Heart right ventricle (tissue), 16 donors: ENCODE measurements around the gene RIN3. TPM values are rescaled to one million over a fixed set of nuclear protein-coding genes. Genes with fewer than 3 reads are reported as not detected.

Experiments used
- ATAC-seq, 8 donors: fragments of 200-7000 bp; cut with Tn5 transposase; one replicate each; pipeline ENCODE4 v1.9.1; 2020; ENCODE audit warnings: mild to moderate bottlenecking in 8 of 8, moderate library complexity in 8 of 8, moderate number of reproducible peaks in 1 of 8
- DNase-seq, 2 donors: peaks; one replicate each; pipeline ENCODE4 v3.0.0-alpha.2; 2020
- H3K27ac ChIP-seq, 10 donors: fragments of 200-600 bp; sonication (generic) in 2 of 10; one replicate each; pipeline versions ENCODE4 v1.5.0 to v1.8.0; 2020 to 2022; ENCODE audit warnings: mild to moderate bottlenecking in 3 of 10
- H3K27me3 ChIP-seq, 7 donors: fragments of 200-600 bp; one replicate each; pipeline ENCODE4 v1.8.0; 2021 to 2022; ENCODE audit warnings: mild to moderate bottlenecking in 2 of 7
- H3K36me3 ChIP-seq, 9 donors: fragments of 200-600 bp; sonication (generic) in 1 of 9; one replicate each; pipeline versions ENCODE4 v1.5.0 to v1.8.0; 2020 to 2022; ENCODE audit warnings: mild to moderate bottlenecking in 2 of 9
- H3K4me1 ChIP-seq, 9 donors: fragments of 200-600 bp; sonication (generic) in 1 of 9; one replicate each; pipeline versions ENCODE4 v1.5.0 to v1.8.0; 2020 to 2022; ENCODE audit warnings: mild to moderate bottlenecking in 4 of 9
- H3K4me3 ChIP-seq, 10 donors: fragments of 200-600 bp; sonication (generic) in 2 of 10; one replicate each; pipeline versions ENCODE4 v1.5.0 to v1.8.0; 2020 to 2022; ENCODE audit warnings: mild to moderate bottlenecking in 7 of 10, moderate library complexity in 2 of 10
- H3K9me3 ChIP-seq, 11 donors: fragments of 200-600 bp in 10 of 11; sonication (generic) in 2 of 11; one replicate each; pipeline versions ENCODE4 v1.5.0 to v1.8.0; 2013 to 2022; ENCODE audit warnings: mild to moderate bottlenecking in 2 of 11, control low read depth in 1 of 11, moderate library complexity in 1 of 11
- WGBS, 2 donors: extraction: QIAGEN DNeasy Blood & Tissue Kit; methylation state at CpG; one replicate each; pipeline ENCODE4 v1.1.7; 2013; ENCODE audit warnings: inconsistent platforms in 1 of 2; 5-methylcytosine and 5-hydroxymethylcytosine counted together
- intact Hi-C, 10 donors: fragments of 100-400 bp; cut with DNase I; formaldehyde crosslinking; loops; one replicate each; pipeline versions ENCODE4 v1.11.1 to v1.14.2; 2022
- polyA plus RNA-seq, 2 donors: library from polyadenylated mRNA; stranded (reverse); fragments of 200-250 nt; gene quantifications; one replicate each; pipeline ENCODE4 v1.2.3, GENCODE V29; 2013
- total RNA-seq, 10 donors: library from RNA; stranded (reverse); fragmentation: NEBNext Ultra II Directional in 3 of 10; extraction: Animal tissue kit (Norgen Biotek cat#: 25700) in 3 of 10; gene quantifications; one replicate each; pipeline versions ENCODE4 v1.2.1 to v1.2.4, GENCODE V29; 2021 to 2023
- TF ChIP-seq, protein P1 (sequence below), 9 donors: fragments of 200-600 bp; sonication (generic) in 2 of 9; IDR thresholded peaks; one replicate each; pipeline versions ENCODE4 v1.5.0 to v1.8.0; 2021 to 2022; ENCODE audit warnings: antibody characterized with exemption in 9 of 9, mild to moderate bottlenecking in 5 of 9, moderate library complexity in 1 of 9
- donor health status: Arrhythmogenic right ventricular cardiomyopathy.
- donor health status: ischemic (EF 13 %, LVEDD 7.1; RV severe dilation, severe dysfunction).
- donor health status: healthy with polysubstance abuse.
- donor health status: DM: no; HTN: yes; CAD: no.
- donor health status: DM: no; HTN: no; CAD: no.
- donor health status: ischemic (EF 25% LVEDD 6.9; RV normal size, moderate dysfunction).
- donor health status: ischemic (EF 25% LVEDD 5.7; RV mildly dilated, moderate dysfunction).
- donor health status: healthy.
- donor health status: DM: yes; HTN: yes; CAD: no.
- donor health status: Ischemic cardiomyopathy.
- donor health status: ischemic (EF 35%, LVEDD 5.7; RV mildly dilated, moderate dysfunction).
- donor health status: nonischemic (EF 11% LVEDD 7.7; RV severe dilation, severe dysfunction).
- donor health status: DM: yes; HTN: yes; CAD: no.
- donor health status: PGD.
- donor health status: ischemic (EF 29% LVEDD 5.4; RV normal size, mild dysfunction).
- donor health status: nonischemic (EF 23%, LVEDD 6.1; RV moderate dilation, normal function).

RIN3 gene
- total and polyA plus RNA-seq, 12 donors, result 7.2 to 24.0 (median 12.2) TPM

GRCh38 chr14:92631098-92631497 lies 117.5 kb downstream of the RIN3 start:
- no peak overlapping the region for H3K27ac ChIP-seq
- H3K36me3 ChIP-seq, result peaks cover 0 to 24% (median 0%) of the 10 kb centered on the region in 9 donors
- ATAC-seq (no peak), DNase-seq (no peak)
- 77 to 84% methylated on average over 4 of the region's 4 CpGs for WGBS, 2 donors
- peaks cover 0 to 17% (median 0%) of the 10 kb centered on the region in 9 donors for H3K4me1 ChIP-seq
- peaks cover 0 to 26% (median 19%) of the 10 kb centered on the region in 11 donors for H3K9me3 ChIP-seq
- no peak overlapping the region for H3K4me3 ChIP-seq
- intact Hi-C loops, result loop anchor here in 1 of 10 donors (2.0 kb wide), 1 partner anchor 42 kb away; no protein-coding TSS in a partner anchor
- no peaks in the 10 kb centered on the region for H3K27me3 ChIP-seq
- TF ChIP-seq, protein P1, sequence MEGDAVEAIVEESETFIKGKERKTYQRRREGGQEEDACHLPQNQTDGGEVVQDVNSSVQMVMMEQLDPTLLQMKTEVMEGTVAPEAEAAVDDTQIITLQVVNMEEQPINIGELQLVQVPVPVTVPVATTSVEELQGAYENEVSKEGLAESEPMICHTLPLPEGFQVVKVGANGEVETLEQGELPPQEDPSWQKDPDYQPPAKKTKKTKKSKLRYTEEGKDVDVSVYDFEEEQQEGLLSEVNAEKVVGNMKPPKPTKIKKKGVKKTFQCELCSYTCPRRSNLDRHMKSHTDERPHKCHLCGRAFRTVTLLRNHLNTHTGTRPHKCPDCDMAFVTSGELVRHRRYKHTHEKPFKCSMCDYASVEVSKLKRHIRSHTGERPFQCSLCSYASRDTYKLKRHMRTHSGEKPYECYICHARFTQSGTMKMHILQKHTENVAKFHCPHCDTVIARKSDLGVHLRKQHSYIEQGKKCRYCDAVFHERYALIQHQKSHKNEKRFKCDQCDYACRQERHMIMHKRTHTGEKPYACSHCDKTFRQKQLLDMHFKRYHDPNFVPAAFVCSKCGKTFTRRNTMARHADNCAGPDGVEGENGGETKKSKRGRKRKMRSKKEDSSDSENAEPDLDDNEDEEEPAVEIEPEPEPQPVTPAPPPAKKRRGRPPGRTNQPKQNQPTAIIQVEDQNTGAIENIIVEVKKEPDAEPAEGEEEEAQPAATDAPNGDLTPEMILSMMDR (IDR thresholded peaks at IDR 0.05), result no peak

DNA sequence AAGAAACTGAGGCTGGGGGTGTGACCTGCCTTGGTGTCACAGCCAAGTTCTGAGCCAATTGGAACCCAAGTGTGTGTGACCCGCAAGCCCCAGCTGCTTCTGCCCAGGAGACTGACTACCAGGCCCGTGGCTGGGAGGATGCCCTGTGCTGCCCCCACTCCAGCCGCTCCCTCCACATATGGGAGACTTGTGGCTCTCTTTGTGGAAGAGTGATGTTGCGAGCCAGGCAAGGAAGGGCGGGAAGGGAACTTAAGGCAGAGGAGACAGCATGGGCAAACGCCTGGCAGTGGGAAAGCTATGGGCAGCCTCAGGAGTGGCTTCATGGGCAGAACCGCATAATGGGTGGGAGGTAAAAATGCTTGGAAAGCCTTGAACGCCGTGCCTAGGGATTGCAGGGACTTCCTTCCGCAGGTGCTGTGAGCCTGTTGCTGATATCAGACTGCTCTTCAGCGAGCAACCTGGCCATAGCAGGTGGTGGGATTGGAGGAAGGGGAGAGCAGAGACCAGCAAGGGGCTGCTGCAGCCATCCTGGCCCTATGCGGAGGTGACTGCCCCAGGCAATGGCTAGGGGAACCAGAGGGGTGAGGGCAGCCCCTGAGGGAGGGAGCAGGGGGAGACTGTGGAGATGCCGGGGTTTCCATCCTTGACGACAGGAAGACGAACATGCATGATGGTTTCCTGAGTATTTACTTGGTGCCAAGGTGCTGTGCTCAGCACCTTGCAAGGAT lies 119.1 kb downstream of the RIN3 start:
- 83 to 86% methylated on average over 15 of the region's 15 CpGs for WGBS, 2 donors
- intact Hi-C loops, result no loop called here
- no peak overlapping the region for H3K4me3 ChIP-seq
- H3K27me3 ChIP-seq, result no peaks in the 10 kb centered on the region
- no peak for DNase-seq
- ATAC-seq, result peak in 3 of 8 donors; percentile 7 to 47 (median 10)
- H3K4me1 ChIP-seq, result peaks cover 0 to 17% (median 0%) of the 10 kb centered on the region in 9 donors
- H3K36me3 ChIP-seq, result peaks cover 0 to 13% (median 0%) of the 10 kb centered on the region in 9 donors
- TF ChIP-seq, protein P1 (IDR thresholded peaks at IDR 0.05), result no peak
- H3K27ac ChIP-seq, result peak overlapping the region in 1 of 10 donors; percentile 20
- peaks cover 0 to 11% (median 7%) of the 10 kb centered on the region in 11 donors for H3K9me3 ChIP-seq

- no peaks in the 10 kb centered on the region for H3K27me3 ChIP-seq
- intact Hi-C loops, result no loop called here
- peak overlapping the region in 1 of 10 donors; percentile 64 for H3K27ac ChIP-seq
- H3K4me3 ChIP-seq, result no peak overlapping the region
- WGBS, 2 donors, result 69 to 84% methylated on average over 5 of the region's 5 CpGs
- TF ChIP-seq, protein P1 (IDR thresholded peaks at IDR 0.05), result no peak
- peaks cover 0 to 6% (median 1%) of the 10 kb centered on the region in 11 donors for H3K9me3 ChIP-seq
- peaks cover 0 to 10% (median 0%) of the 10 kb centered on the region in 9 donors for H3K36me3 ChIP-seq
- ATAC-seq, result peak in 6 of 8 donors; percentile 34 to 75 (median 62)
- peaks cover 0 to 17% (median 0%) of the 10 kb centered on the region in 9 donors for H3K4me1 ChIP-seq
- DNase-seq, result no peak
Observed at GRCh38 chr14:92633274-92633616, 119.7 kb downstream of the RIN3 start.

GRCh38 chr14:92633724-92634123 lies 120.1 kb downstream of the RIN3 start:
- Histone ChIP-seq H3K4me3 (no peak overlapping the region), H3K4me1 (peaks cover 0 to 17% (median 0%) of the 10 kb centered on the region in 9 donors), H3K36me3 (peaks cover 0 to 14% (median 0%) of the 10 kb centered on the region in 9 donors), H3K27me3 (no peaks in the 10 kb centered on the region), H3K27ac (peak overlapping the region in 1 of 10 donors; percentile 64), H3K9me3 (peaks cover 0 to under 1% (median 0%) of the 10 kb centered on the region in 11 donors)
- no peak for ATAC-seq
- TF ChIP-seq, protein P1 (IDR thresholded peaks at IDR 0.05), result no peak
- no peak for DNase-seq
- intact Hi-C loops, result no loop called here
